SK-N-MC (cell line): ENCODE results near the gene PDLIM7.

ENCODE experiments used
- DNase-seq: peaks from one replicate; pipeline ENCODE4 v3.0.0-alpha.2; 2011; ENCODE audit warnings: low read depth, low spot score
- H3K27ac ChIP-seq: fragments of 200-600 bp; sonication (generic); 2 replicates; pipeline ENCODE4 v1.5.1; 2016; ENCODE audit warnings: mixed run types
- H3K36me3 ChIP-seq: fragments of 200-600 bp; sonication (generic); 2 replicates; pipeline ENCODE4 v1.6.1; 2017; ENCODE audit warnings: antibody characterized with exemption, low read length, mixed read lengths; ENCODE audit not compliant: insufficient read depth
- H3K4me3 ChIP-seq: fragments of 200-600 bp; sonication (generic); 2 replicates; pipeline ENCODE4 v1.5.1; 2016
- H3K9ac ChIP-seq: fragments of 200-600 bp; sonication (generic); 2 replicates; pipeline ENCODE4 v1.8.0; 2017; ENCODE audit warnings: mixed run types, mixed read lengths; ENCODE audit not compliant: insufficient read length
- H3K9me3 ChIP-seq: fragments of 200-600 bp; sonication (generic); 2 replicates; pipeline ENCODE4 v1.6.1; 2017; ENCODE audit warnings: low read depth, mild to moderate bottlenecking, antibody characterized with exemption, low read length, moderate library complexity, mixed read lengths
- EZH2 ChIP-seq: fragments of 200-600 bp; sonication (generic); IDR thresholded peaks from one replicate; pipeline ENCODE4 v1.6.1; 2017; ENCODE audit warnings: antibody characterized with exemption
- FOXP2 ChIP-seq: optimal IDR thresholded peaks from 2 replicates; pipeline ENCODE3; 2011; ENCODE audit warnings: mild to moderate bottlenecking, moderate library complexity; ENCODE audit not compliant: insufficient read depth; ENCODE audit errors: extremely low read length, control extremely low read depth
- POLR2AphosphoS5 ChIP-seq: IDR thresholded peaks from 2 replicates; pipeline ENCODE4 v1.6.1; 2012; ENCODE audit warnings: mild to moderate bottlenecking, low read depth, low read length, borderline replicate concordance

PDLIM7 gene

DNA sequence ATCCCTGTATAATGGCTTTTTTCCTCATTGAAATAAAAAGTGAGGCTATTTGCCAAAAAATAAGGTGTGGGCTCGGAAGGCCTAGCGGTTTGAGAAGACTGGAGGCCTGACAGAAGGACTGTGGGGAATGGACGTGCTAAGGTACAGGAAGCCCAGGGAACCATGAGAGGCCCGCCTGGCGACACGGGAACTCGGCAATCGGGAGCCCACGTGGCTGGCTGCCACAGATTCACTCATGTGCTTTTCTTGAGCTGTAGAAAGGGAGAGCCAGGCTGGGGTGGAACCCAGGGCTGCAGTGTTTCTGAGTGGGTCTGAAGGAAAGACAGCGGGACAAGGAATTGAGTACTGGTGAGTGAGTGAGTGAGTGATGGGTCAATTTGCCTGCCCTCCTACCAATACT lies 31.2 kb upstream of the PDLIM7 start:
- no peak overlapping the region for H3K27ac ChIP-seq
- H3K9ac ChIP-seq = no peak overlapping the region
- H3K4me3 ChIP-seq = no peak overlapping the region
- peaks cover 35% of the 10 kb centered on the region; the same call in 1 of the 2 replicates for H3K36me3 ChIP-seq
- TF ChIP-seq FOXP2 (no peak), POLR2AphosphoS5 (no peak), EZH2 (no peak)
- no peaks in the 10 kb centered on the region for H3K9me3 ChIP-seq
- no peak for DNase-seq

GRCh38 chr5:177527595-177527994 lies 30.2 kb upstream of the PDLIM7 start:
- Histone ChIP-seq H3K4me3 (no peak overlapping the region), H3K27ac (no peak overlapping the region), H3K36me3 (peaks cover 33% of the 10 kb centered on the region; the same call in 1 of the 2 replicates), H3K9me3 (no peaks in the 10 kb centered on the region), H3K9ac (no peak overlapping the region)
- no peak for DNase-seq
- TF ChIP-seq EZH2 = no peak

GRCh38 chr5:177526791-177527190 lies 29.4 kb upstream of the PDLIM7 start:
- no peak for DNase-seq
- Histone ChIP-seq H3K4me3 (no peak overlapping the region), H3K9me3 (no peaks in the 10 kb centered on the region), H3K9ac (no peak overlapping the region), H3K36me3 (peaks cover 27% of the 10 kb centered on the region; the same call in 1 of the 2 replicates), H3K27ac (no peak overlapping the region)
- TF ChIP-seq POLR2AphosphoS5 = no peak
- TF ChIP-seq EZH2 = no peak
- no peak for TF ChIP-seq FOXP2

GRCh38 chr5:177526191-177526590 lies 28.8 kb upstream of the PDLIM7 start:
- H3K9ac ChIP-seq = no peak overlapping the region
- no peak overlapping the region for H3K27ac ChIP-seq
- no peaks in the 10 kb centered on the region for H3K9me3 ChIP-seq
- H3K36me3 ChIP-seq = peaks cover 33% of the 10 kb centered on the region; the same call in 1 of the 2 replicates
- no peak overlapping the region for H3K4me3 ChIP-seq
- DNase-seq = no peak
- no peak for TF ChIP-seq POLR2AphosphoS5

DNA sequence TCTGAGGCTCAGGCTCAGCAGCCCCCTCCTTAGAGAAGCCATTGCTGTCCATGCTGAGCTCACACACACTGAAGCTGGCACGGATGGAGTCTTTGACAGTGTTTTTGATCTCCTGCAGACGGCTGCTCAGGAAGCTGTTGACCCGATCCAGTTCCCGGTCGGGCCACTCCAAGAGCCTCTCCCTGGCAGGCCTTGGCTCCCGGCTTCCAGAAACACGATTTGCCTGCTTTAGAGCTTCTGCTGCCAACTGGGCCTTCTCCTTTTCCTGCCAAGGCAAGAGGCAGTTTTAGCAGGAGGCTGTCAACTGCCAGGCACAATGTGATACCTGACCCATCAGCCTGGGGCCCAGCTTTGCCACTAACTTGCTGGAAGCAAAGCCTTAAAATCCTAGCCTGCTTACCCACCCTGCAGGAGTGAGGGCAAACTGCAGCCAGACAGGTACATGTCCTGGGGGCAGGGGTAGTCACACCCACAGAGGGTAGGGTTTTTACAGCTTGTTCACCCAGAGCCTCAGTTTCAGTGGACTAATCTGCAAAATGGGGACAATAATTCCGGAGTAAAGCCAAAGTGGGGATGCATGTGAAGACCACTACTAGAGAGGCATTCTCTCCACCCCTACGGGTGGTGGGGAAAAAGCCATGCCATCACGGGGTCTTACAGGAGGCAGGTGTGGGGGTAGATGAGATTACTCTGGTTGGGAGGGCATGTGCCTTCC lies 27.7 kb upstream of the PDLIM7 start:
- Histone ChIP-seq H3K36me3 (peaks cover 27% of the 10 kb centered on the region; the same call in 1 of the 2 replicates), H3K9me3 (no peaks in the 10 kb centered on the region), H3K9ac (no peak overlapping the region), H3K27ac (no peak overlapping the region), H3K4me3 (no peak overlapping the region)
- no peak for TF ChIP-seq POLR2AphosphoS5
- TF ChIP-seq EZH2 = no peak
- TF ChIP-seq FOXP2 = no peak
- no peak for DNase-seq

DNA sequence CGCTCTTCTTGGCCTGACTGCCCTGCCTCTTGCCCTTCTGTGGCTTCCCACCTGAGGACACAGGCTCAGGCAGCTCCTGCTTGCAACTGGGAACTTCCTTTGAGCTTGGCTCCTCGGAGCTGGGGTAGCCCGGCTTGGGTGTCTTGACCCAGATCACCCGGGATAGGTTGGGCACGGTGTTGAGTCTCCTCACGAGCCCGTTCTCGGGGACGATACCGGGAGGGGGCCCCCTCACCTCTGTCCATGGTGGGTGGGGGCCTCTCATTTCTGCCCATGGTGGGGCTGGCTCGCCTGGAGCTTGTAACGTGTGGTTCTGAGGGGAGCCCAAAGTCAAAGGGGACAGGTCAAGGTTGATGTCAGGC lies 27.1 kb upstream of the PDLIM7 start:
- H3K4me3 ChIP-seq = no peak overlapping the region
- no peak overlapping the region for H3K27ac ChIP-seq
- no peaks in the 10 kb centered on the region for H3K9me3 ChIP-seq
- DNase-seq = no peak
- peaks cover 27% of the 10 kb centered on the region; the same call in 1 of the 2 replicates for H3K36me3 ChIP-seq
- H3K9ac ChIP-seq = no peak overlapping the region
- TF ChIP-seq EZH2 (no peak), POLR2AphosphoS5 (no peak), FOXP2 (no peak)

DNA sequence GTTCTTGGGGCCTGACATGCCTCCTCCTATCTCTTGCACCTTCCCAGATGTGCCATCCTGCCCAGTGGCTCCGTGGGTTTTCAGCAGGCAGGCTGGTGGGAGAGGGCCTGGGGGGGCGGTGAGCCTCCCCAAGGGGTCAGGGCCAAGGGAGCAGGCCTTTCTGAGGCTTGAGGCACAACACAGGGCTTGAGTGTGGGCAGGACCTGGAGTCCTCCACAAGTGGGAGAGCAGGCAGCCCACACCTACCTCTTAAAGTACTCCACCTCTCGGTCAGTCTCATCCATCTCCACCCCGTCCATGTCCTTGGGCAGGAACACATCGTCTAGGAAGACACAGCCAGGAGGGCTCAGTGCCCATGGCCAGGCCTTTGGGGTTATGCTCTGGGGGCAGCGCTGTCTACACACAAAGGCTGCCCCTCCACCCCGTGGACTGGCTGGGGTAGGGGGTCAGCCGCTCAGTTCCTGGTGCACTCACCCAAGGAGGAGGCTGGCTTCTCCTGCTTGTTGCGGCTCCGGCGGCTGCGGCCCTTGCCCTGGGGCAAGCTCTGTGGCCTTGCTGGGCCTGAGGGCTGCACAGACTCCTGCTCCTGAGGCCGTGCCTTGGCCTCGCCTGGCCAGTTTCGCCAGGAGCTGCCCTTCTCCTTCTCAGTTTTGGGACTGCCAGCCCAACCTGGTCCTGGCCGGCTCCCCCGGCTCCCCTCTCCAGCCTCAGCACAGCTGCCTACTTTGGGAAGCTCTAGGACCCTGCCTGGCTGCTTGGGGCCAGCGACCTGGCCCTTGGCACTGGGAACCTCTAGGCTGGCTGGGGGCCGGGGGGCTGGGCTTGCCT lies 26.5 kb upstream of the PDLIM7 start:
- Histone ChIP-seq H3K36me3 (peaks cover 25% of the 10 kb centered on the region; the same call in 1 of the 2 replicates), H3K27ac (no peak overlapping the region)
- TF ChIP-seq EZH2 (no peak), FOXP2 (no peak), POLR2AphosphoS5 (no peak)

DNA sequence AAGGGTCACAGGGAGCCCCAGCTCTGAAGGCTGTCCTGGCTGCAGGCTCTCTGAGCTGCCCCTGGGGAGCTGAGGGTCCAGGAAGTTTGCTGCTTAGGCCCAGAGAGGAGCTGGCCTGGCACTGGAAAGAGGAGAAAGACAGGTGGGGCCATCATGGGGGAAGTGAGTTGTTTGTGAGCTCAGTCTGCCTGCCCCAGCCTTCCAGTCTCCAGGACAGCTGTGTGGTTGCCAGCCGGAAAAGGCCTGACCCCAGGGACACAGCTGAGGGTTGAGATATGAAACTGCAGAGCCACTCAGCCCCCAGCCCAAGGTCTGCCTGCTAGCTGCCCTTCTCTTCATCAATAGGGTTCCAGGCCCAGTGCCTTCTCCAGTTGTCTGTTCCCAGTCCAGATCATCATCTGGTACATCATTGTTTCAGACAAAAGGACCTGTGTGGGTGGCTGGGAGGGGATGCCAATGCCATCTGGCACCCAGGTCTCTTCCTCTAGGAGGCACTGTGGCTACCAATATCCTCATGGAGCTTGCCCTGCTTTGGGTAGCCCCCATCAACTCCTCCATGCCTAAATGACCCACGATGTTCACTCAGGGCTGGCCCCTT lies 23.6 kb upstream of the PDLIM7 start:
- Histone ChIP-seq H3K27ac (no peak overlapping the region), H3K9me3 (no peaks in the 10 kb centered on the region), H3K36me3 (peaks cover 19% of the 10 kb centered on the region; the same call in 1 of the 2 replicates), H3K4me3 (no peak overlapping the region), H3K9ac (no peak overlapping the region)
- TF ChIP-seq FOXP2 (no peak), POLR2AphosphoS5 (no peak), EZH2 (no peak)
- no peak for DNase-seq

More for the DNA sequence above, 26.5 kb upstream of the PDLIM7 start:
- no peak overlapping the region for H3K4me3 ChIP-seq
- H3K9me3 ChIP-seq = no peaks in the 10 kb centered on the region
- H3K9ac ChIP-seq = no peak overlapping the region
- DNase-seq = no peak

GRCh38 chr5:177520271-177520670 lies 22.9 kb upstream of the PDLIM7 start:
- Histone ChIP-seq H3K36me3 (peaks cover 26% of the 10 kb centered on the region), H3K4me3 (no peak overlapping the region), H3K9me3 (no peaks in the 10 kb centered on the region), H3K9ac (no peak overlapping the region), H3K27ac (no peak overlapping the region)
- no peak for DNase-seq
- TF ChIP-seq POLR2AphosphoS5 = no peak
- TF ChIP-seq EZH2 = no peak
- no peak for TF ChIP-seq FOXP2
